Urothelium cell line (cell line): ENCODE results near the gene DPF3.

Experiments
- DNase-seq: peaks from one replicate; pipeline ENCODE4 v3.0.0; 2011; ENCODE audit warnings: low spot score, mixed read lengths
- FAIRE-seq: peaks from 2 replicates; lab custom pipeline; 2011; peaks lifted over from hg19 to GRCh38; lab: Jason Lieb, UNC

The DPF3 gene

DNA sequence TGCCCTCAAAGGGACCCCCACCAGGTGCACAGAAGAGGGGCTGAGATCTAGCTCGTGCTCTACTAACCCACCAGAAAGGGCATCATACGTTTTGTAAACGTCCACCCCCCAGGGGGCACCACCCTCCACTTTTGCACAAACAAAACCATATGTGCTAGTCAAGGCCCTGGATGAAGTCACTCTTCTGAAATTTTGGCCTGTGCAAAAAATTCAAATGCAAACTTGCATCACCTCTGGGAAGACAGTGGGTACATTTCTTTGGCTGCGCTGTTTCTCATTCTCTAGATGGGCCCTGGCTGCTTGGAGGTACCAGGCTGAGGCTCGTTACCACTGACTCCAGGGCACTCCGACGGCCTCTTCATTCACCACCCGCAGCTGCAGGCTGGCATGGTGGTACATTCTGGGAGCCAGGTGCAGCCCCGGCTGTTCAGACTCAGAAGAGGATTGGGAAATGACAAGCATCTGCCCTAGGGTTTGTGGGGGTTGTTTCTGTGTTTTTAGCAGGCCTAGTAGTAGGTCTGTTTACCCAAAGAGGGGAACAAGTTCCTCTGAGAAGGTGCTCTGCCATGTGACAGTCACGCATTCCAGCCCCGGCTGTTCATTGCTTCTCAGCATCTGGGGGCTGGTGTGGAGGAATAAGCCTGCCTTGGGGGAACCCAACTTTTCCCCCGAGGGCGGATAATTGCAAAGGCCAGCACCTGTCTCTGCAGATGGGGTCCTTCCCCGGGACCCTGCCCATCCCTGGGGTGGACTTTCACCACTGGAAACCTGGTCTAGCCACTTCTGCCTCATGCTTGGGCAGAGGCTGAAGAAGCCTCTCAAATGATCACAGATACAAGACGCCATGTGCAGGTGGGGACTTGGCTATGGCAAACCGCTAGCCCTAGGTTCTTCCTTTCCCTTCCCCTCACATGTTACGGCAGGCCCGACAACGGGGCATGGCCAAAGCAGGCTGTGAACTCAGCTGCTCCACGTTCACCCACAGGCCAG lies 147.6 kb downstream of the DPF3 start:
- DNase-seq = peak; percentile 64

DNA sequence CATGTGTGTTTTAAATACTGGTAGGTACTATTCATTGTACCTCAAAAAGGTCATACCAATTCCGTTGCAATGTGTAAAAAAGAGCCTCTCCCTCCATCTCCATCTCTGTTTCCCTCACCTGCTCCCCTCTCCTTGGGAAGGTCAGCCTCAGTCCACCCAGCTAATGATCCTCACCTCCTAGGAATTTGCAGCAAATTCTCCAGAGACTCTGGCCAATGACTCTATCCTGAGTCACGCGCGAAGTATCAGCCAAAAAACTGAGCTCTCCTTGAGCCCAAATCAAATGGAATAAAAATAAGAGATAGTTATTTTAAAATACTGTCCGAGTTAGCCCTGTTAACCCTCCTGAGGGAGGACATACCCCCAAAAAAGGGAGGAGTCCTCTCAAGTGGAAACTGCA lies 148.4 kb downstream of the DPF3 start:
- DNase-seq = peak; percentile 92
- FAIRE-seq = peak; percentile 81

More for the DNA sequence above, 147.6 kb downstream of the DPF3 start:
- peak; percentile 97 for FAIRE-seq

DNA sequence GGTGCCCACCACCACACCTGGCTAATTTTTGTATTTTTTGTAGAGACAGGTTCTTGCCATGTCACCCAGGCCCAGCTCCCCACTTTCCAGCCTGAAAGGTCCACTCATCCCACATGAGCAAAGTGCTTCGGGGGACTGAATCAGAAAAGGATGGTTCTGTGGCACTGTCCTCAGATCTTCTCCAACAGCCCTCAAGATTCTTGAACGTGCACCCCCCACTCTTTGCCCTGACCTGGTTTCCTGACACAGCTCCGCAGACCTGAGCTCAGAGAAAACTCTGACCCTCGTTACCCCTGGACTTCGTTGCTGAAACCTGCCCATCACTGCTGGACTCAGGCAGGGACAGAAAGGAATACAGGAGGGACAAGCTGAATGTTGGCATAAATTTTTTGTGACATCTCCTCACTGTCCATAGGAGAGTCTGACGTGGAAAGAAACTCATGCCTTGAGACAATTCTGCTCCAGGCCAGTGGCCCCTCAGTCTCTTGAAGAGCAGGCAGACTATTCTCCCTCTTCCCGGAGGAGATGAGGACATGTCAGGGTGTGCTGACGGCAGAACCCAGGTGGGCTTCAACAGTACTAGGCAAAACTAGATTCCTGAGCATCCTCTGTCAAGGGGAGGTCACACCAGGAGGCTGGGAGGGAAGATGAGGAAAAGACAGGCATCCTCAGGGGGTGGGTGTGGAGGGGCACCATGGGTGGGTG lies 149.3 kb downstream of the DPF3 start:
- peak; percentile 42 for FAIRE-seq
- DNase-seq = no peak

GRCh38 chr14:72743626-72744025 lies 150.3 kb downstream of the DPF3 start:
- DNase-seq (no peak), FAIRE-seq (peak; percentile 93)

DNA sequence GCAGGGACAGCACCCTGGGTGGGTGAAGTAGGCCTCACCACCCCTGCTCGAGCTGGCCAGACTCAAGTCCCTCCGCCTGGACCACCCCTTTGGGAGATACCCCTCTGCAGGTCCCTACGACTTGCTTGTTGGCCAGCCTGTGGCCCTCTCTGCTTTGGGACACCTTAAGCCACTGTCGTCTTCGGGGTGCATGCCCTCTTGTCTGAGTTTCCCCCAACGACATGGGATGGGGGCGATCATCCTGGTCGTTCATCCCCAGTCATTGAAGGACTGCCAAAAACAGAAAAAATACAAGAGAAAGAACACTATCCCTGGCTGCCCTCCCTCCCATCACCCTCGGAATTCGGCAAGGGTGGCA lies 151.1 kb downstream of the DPF3 start:
- no peak for FAIRE-seq
- no peak for DNase-seq

DNA sequence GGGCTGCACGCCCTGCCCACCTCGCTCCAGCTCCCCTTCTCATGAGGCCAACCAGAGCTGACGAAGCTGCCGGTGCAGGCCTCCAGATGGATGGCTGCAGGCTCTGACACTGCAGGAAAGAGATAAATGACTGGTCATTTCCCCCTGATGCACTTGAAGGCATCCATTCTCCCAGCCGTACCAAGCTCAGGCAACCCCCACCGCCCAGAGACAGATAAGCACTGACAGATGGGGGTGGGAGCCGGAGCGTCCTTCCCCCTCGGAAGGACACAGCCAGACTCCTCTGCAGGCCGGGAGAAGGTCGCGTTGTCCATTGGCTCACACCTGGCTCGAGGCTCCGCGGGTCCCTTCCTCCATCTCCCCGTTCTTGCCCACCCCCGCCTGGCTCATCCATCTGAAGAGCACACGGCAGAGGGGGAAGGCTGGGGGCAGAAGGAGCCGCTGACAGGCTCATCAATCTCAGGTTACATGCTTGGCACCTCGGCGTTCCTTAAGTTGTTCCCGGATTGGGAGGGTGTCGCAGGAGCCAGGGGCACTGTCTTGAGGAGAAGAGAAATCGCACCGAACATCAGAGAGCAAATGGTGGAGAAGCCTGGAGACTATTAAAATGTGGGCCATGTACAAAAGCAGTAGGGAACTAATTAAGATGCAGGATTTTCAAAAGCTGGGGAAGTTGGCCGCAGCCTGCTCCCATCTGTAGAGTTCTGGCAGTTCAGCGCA lies 151.6 kb downstream of the DPF3 start:
- DNase-seq = no peak
- peak; percentile 5 for FAIRE-seq

GRCh38 chr14:72741826-72742117 lies 152.1 kb downstream of the DPF3 start:
- FAIRE-seq (no peak), DNase-seq (no peak)

DNA sequence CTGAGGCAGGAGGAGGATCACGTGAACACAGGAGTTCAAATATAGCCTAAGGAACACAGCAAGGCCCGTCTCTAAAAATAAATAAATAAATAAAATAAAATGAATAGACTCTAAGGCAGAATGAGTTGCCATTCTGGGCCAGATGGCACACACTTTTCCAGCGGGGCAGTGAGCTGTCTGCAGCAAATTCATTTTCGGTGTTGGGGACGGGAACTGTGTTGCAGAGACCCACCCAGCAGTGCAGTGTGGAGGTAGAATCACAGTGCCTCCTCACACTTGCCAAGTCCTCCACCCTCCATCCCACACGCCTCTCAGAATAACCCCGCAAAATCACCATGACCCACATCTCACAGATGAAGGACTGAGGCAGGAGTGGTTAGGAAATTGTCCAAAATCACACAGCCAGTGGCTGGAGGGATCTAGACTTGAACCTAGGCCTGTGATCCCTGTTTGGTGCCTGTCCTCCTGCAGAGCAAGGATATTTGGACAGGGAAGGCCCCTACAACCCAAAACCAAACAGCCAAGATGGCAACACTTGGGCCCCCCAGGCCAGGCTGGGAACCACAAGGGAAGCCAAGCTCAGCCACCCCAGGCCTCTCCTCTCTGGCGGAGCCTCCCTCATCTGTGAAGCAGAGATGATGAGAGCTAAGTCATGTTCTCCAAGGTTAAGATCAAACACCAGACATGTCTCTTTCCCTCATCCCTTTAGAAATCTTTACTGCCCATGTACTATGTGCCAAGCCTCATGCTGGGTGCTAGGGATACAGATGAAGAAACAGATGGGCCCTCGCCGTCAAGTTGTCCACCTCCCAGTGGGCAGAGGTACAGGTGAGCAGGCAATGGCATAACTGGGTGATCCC lies 152.7 kb downstream of the DPF3 start:
- DNase-seq = no peak
- FAIRE-seq = peak; percentile 98

GRCh38 chr14:72740504-72740961 lies 153.4 kb downstream of the DPF3 start:
- FAIRE-seq = no peak
- no peak for DNase-seq

- peak; percentile 69 for FAIRE-seq
These were observed 154.2 kb downstream of the DPF3 start for GRCh38 chr14:72739446-72740405.

GRCh38 chr14:72738161-72738611 lies 155.7 kb downstream of the DPF3 start:
- DNase-seq (no peak), FAIRE-seq (peak; percentile 89)

More at GRCh38 chr14:72739446-72740405, 154.2 kb downstream of the DPF3 start:
- DNase-seq = no peak

DNA sequence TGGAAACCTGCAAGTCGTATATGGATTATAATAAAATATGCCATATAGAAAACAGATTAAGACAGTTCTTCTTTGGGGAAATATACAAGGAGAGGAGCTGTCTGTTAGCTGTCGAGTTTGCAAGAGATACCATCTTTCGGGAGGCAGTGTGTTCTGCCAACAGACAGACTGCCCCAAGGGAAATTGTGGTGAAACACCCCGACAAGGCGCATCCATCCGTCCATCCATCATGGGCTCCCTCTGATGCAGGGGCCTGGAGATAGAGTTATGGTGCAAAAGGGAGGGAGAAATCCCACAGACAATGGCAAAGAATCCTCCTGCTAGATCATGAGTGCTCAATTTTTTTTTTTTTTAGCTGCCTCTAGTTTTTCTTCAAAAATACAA lies 156.3 kb downstream of the DPF3 start:
- FAIRE-seq (peak; percentile 68), DNase-seq (no peak)

- DNase-seq (no peak), FAIRE-seq (no peak)
These were observed 156.9 kb downstream of the DPF3 start for GRCh38 chr14:72736786-72737559.

DNA sequence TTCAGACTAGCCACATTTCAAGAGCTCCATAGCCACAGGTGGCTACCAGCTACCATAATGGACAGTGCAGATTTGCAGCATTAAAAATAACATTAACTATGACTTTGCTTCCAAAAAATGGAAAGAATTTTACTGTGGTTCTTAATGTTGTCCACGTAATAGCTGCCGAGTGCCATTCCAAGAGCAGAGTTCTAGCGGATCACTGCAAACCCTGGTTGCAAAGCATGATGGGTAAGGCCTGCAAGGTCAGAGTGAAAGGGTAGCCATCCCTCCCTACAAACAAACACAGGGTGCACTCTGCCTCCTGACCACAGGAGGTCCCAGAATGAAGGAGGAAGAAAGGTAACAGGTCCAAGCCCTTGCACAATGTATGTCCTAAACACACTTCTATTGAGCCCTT lies 157.6 kb downstream of the DPF3 start:
- DNase-seq = peak; percentile 56
- FAIRE-seq = peak; percentile 98

DNA sequence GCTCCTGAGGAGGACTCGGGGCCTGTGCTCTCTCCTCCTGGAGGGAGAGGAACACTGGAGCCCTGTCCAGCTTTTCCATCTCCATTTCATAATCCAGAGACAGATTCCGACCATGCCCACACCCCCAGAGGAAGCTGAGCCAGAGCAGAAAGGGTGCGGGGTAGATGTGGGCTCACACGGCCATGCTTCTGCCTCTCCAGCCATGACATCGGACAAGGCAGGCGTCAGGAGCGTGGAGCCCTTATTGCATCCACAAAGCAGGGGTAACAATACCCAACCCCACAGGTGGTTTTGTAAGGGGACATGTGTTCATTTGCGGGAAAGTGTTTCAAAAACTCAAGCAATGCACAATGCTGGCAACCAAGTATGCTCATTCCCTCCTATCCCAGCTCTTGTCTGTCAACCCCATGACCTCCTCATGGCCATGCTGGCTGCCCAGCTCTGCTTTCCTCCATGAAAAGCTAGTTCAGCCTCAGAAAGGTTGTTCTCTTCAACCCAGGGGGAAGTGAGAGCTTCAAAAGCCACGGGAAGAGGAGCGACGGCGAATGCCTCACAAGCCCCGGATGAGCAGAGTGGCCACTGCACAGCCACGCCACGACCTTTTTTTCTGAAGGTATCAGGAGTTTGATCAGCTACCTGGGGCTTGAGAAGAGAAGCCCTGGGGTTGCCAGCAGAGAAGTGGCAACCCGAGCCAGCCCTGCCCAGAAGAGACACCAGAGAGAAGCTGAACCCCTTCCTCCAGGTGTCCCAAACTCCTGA lies 161.7 kb downstream of the DPF3 start:
- DNase-seq = no peak
- no peak for FAIRE-seq

DNA sequence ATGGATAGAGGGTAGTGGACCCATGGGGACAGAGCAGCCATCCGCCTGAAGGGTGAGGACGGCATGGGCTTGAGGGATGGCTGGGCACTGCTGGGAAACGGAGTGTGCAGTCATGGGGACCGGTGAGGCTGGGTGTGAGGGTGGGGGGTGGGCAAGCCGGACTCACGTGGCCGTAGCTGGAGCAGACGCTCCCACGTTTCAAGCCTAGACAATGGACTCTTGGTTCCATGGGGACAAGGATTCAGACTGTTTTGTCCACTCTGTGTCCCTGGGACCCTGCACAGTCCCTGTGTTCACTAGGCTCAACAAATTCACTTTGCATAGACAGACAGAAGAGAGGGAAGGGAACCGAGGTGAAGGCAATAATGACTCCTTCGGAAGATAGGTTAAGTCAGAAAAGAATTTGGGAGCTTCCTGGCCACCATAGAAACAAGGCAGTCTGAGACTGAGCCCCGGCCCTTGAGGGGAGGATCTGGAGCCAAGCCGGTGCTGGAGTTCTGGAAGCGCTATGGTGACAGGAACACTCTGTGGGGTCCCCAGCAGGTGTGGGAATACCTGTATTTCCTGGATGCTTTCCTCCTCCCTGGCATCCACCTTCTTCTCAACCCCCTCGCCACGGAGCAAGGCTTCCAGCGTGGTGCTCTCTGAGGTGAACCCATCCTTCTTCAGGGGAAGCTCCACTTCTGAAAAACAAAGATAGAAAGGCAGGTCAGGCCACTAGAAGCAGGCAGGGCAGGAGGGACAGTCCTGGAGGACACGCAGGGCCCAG lies 162.5 kb downstream of the DPF3 start:
- no peak for DNase-seq
- peak; percentile 63 for FAIRE-seq

DNA sequence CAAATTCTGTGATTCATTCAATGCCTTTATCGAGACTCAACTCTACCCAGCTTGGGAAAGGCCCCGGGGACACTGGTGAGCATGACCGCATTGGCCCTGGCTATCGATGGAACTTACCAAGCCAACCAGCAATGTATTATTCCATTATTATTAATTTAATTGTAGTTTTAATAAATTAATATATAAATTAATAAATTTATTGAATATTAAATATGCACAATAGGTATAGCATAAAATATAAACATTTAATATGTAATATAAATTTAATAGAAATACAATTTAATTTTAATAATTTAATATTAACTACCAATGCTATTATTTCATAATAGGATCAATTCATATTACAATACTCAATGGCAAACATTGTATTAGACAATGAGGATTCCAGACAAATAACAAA lies 163.4 kb downstream of the DPF3 start:
- FAIRE-seq = no peak
- DNase-seq = no peak
